ENCODE measurements around the gene NFATC4.

The NFATC4 gene

GRCh38 chr14:24422694-24423601 is 55.0 kb downstream of the NFATC4 start:
- TF ChIP-seq CTCF (IDR thresholded peaks at IDR 0.05; ENCODE audit: control insufficient read depth, insufficient read depth, low read depth, low read length, missing control alignments), result no peak
- no peak for DNase-seq (ENCODE audit: low read depth)
- no peak overlapping the region for H3K4me3 ChIP-seq (ENCODE audit: control insufficient read depth, low read depth, low read length)

- no peak overlapping the region for H3K4me3 ChIP-seq (ENCODE audit: control insufficient read depth, low read depth, low read length)
- peak; percentile 61 for DNase-seq (ENCODE audit: low read depth)
- no peak for TF ChIP-seq CTCF (IDR thresholded peaks at IDR 0.05; ENCODE audit: control insufficient read depth, insufficient read depth, low read depth, low read length, missing control alignments)
Measured at GRCh38 chr14:24425704-24426103, 57.7 kb downstream of the NFATC4 start.

GRCh38 chr14:24426150-24426911 is 58.3 kb downstream of the NFATC4 start:
- no peak overlapping the region for H3K4me3 ChIP-seq (ENCODE audit: control insufficient read depth, low read depth, low read length)
- DNase-seq (ENCODE audit: low read depth), result no peak
- TF ChIP-seq CTCF (IDR thresholded peaks at IDR 0.05; ENCODE audit: control insufficient read depth, insufficient read depth, low read depth, low read length, missing control alignments), result no peak

GRCh38 chr14:24426912-24427536 is 59.0 kb downstream of the NFATC4 start:
- no peak for DNase-seq (ENCODE audit: low read depth)

GRCh38 chr14:24427537-24428508 is 59.8 kb downstream of the NFATC4 start:
- TF ChIP-seq CTCF (IDR thresholded peaks at IDR 0.05; ENCODE audit: control insufficient read depth, insufficient read depth, low read depth, low read length, missing control alignments), result no peak
- no peak overlapping the region for H3K4me3 ChIP-seq (ENCODE audit: control insufficient read depth, low read depth, low read length)
- no peak for DNase-seq (ENCODE audit: low read depth)

More at GRCh38 chr14:24426912-24427536, 59.0 kb downstream of the NFATC4 start:
- no peak for TF ChIP-seq CTCF (IDR thresholded peaks at IDR 0.05; ENCODE audit: control insufficient read depth, insufficient read depth, low read depth, low read length, missing control alignments)
- H3K4me3 ChIP-seq (ENCODE audit: control insufficient read depth, low read depth, low read length), result no peak overlapping the region

All from AG09309 (cell line).